LNCAP (cell line): ENCODE data around the gene CFAP52.

Source experiments
- CTCF ChIP-seq: fragments of 450-650 bp; IDR thresholded peaks from 2 replicates; pipeline ENCODE4 v1.5.1; 2017; ENCODE audit warnings: mild to moderate bottlenecking

CFAP52 gene

DNA sequence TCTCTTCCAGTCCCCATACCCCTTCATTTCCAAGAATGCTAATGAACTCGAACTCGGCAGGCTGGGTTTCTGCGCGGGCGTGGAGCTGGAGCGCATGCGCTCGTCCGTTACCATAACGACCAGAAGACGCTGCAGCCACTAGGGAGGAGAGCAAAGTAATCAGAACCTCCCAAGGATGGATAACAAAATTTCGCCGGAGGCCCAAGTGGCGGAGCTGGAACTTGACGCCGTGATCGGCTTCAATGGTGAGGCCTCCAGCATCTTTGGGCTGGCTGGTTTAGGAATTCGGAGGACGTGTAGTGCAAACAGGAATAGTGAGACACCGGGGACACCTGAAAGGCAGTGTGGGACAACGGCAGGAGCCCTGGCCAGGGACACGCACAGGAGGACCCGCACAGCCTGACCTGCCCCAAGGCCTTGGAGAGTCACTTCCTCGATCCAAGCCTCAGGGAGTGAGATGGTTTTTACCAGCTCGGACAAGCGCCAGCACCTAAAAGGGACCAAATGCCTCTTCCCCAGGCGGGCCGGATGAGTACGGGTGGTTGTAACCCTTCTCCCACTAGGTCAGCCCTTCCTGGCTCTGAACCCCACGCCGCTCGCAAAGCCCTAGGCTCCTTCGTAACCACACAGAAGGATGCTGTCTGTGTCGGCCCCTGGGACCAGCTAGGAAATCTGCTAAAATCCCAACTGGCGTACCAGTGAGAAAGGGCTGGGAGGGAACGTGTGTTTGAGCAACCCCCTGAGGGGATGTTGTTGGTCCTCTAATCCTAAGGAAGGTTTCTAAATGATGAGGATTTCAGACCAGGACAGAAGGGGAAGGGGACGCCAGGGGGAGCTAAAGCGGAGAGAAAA lies at the start of gene CFAP52:
TSS of gene CFAP52 (plus strand) at position 122 of the 852 bp plus-strand sequence. CDS start at position 176, 54 bp downstream.
- TF ChIP-seq CTCF = peak; percentile 77

DNA sequence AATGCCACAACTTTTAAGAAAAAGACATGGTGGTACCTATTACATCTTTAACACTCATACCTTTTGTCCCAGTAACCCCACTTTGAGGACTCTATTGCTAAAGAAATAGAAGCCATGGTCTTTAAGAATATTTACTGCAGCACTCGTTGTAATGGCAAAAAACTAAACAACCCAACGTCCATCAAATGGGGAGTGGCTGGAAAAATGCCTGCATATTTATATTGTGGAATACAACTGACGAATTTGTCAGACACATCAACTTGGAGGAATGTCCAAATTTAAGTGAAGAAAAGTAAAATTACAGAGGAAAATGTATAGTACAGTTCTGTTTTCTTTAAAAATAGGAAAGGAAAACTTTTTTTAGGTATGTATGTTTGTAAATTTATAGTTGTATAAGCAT lies 48.7 kb upstream of the CFAP52 start:
- TF ChIP-seq CTCF = no peak

DNA sequence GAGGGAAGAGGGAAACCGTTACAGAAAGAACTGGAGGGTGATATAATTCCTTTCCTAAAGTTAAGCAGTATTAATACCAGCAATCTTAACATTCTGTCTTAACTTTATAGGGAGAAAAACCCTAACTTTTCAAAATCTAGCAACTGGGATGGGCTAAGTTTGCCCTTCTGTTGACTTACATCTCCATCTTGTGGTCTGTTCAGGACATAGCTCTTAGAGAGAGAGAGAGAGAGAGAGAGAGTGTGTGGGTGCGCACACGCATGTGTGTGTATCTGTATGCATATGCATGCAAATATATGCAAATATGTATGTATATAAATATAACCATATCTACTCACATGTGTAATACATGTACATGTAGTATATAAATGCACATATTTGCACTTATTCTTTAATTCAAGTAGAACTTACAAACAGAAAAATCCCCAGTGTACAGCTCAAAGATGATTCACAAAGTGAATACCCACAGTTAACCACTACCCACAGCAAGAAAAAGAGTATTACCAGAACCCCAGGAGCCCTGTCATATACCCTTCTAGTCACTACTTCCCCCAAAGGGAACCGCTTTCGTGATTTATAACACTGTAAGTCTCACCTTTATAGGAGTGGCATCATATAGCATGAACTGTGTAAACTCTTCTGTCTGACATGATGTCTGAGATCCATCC lies 47.3 kb upstream of the CFAP52 start:
- peak; percentile 53 for TF ChIP-seq CTCF

- TF ChIP-seq CTCF = no peak
Observed at GRCh38 chr17:9531034-9531433, 45.4 kb upstream of the CFAP52 start.

DNA sequence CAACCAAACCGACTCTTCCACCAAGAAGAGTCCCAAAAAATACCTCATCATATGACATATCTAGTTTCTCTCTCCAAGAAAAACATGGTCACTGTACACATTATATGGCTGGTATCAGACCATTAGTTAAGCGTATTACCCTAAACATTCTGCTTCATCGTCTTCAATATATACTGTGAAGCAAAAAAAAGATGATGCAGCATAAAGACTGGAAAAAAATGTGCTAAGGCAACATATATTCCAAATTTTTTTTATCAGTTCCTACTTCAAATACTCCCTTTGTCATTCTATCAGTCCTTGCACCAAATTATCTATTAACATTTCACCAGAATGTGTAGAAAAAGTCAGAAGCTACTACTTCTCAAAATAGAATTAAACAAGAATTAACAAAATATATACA lies 43.7 kb upstream of the CFAP52 start:
- TF ChIP-seq CTCF = no peak

- no peak for TF ChIP-seq CTCF
Observed at GRCh38 chr17:9533441-9533840, 43.0 kb upstream of the CFAP52 start.

DNA sequence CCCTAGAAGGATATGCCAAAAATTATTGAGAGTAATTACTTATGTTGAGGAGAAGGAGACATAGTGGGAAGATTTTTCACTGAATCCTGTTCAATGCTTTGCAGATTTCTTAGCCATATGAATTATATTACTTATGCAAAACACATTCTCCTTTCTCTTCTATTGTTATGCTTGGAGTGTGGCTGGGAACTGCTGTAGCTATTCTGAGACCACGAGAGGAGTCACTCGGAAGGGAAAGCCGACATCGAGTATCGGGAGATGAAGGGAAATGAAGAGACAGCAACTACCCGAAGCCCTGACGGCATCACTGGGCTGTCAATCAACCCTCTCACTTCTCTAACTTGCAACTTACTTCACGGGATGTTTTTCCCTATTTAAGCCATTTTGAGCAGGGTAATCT lies 40.4 kb upstream of the CFAP52 start:
- no peak for TF ChIP-seq CTCF
